Activated CD8-positive, alpha-beta memory T cell treated with anti-CD3 and anti-CD28 coated beads, Interleukin-2, amount 50 U/mL, for 1 hour (primary cell): ENCODE measurements around the gene NBAS.

Experiments used
- DNase-seq: peaks from one replicate; pipeline ENCODE4 v3.0.0-alpha.2; 2020; ENCODE audit errors: extremely low read depth

The NBAS gene

GRCh38 chr2:15127876-15128275 is 433.3 kb downstream of the NBAS start:
- no peak for DNase-seq

- no peak for DNase-seq
These were observed 433.8 kb downstream of the NBAS start for GRCh38 chr2:15127301-15127700.

GRCh38 chr2:15126373-15126772 is 434.8 kb downstream of the NBAS start:
- DNase-seq, result no peak

- no peak for DNase-seq
These were observed 438.2 kb downstream of the NBAS start for GRCh38 chr2:15122915-15123314.

- DNase-seq, result no peak
These were observed 440.5 kb downstream of the NBAS start for GRCh38 chr2:15120631-15121030.

- no peak for DNase-seq
These were observed 441.4 kb downstream of the NBAS start for GRCh38 chr2:15119722-15120175.

GRCh38 chr2:15117409-15118050 is 443.6 kb downstream of the NBAS start:
- no peak for DNase-seq
